ENCODE measurements around the gene EXD3. TPM values are rescaled to one million over a fixed set of nuclear protein-coding genes. Genes with fewer than 3 reads are reported as not detected.

EXD3 gene
- total and polyA plus RNA-seq, 2 of the 13 experiments (the other 11 are each of a cell fraction or from before 2014, with no cell fraction given), result 2.7 to 4.8 TPM

DNA sequence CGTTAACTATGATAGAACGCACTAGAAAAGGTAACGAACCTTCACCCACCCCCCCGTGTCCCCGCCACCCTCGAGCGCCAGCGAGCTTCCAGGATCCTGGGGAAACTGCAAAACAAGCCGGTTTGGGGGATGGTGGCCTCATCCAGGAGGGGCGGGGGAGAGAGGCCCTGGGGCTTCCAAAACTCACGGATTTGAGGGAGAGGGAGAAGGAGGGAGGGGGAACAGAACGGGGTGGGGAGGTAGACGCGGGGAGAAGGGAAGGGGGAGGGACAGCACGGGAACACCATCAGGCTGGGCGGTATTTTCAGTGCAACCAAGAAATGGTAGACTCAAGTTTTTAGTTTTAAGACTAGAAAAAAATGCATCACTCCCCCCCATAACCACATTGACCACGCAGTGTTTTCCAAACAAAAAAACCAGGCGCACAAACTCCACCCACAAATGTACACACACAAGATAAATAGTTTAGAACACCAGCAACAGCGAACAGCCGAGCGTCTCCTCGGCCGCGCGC lies 122.3 kb downstream of the EXD3 start (continued):
- TF ChIP-seq, protein P1, sequence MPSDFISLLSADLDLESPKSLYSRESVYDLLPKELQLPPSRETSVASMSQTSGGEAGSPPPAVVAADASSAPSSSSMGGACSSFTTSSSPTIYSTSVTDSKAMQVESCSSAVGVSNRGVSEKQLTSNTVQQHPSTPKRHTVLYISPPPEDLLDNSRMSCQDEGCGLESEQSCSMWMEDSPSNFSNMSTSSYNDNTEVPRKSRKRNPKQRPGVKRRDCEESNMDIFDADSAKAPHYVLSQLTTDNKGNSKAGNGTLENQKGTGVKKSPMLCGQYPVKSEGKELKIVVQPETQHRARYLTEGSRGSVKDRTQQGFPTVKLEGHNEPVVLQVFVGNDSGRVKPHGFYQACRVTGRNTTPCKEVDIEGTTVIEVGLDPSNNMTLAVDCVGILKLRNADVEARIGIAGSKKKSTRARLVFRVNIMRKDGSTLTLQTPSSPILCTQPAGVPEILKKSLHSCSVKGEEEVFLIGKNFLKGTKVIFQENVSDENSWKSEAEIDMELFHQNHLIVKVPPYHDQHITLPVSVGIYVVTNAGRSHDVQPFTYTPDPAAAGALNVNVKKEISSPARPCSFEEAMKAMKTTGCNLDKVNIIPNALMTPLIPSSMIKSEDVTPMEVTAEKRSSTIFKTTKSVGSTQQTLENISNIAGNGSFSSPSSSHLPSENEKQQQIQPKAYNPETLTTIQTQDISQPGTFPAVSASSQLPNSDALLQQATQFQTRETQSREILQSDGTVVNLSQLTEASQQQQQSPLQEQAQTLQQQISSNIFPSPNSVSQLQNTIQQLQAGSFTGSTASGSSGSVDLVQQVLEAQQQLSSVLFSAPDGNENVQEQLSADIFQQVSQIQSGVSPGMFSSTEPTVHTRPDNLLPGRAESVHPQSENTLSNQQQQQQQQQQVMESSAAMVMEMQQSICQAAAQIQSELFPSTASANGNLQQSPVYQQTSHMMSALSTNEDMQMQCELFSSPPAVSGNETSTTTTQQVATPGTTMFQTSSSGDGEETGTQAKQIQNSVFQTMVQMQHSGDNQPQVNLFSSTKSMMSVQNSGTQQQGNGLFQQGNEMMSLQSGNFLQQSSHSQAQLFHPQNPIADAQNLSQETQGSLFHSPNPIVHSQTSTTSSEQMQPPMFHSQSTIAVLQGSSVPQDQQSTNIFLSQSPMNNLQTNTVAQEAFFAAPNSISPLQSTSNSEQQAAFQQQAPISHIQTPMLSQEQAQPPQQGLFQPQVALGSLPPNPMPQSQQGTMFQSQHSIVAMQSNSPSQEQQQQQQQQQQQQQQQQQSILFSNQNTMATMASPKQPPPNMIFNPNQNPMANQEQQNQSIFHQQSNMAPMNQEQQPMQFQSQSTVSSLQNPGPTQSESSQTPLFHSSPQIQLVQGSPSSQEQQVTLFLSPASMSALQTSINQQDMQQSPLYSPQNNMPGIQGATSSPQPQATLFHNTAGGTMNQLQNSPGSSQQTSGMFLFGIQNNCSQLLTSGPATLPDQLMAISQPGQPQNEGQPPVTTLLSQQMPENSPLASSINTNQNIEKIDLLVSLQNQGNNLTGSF (CRISPR knock-in tag; IDR thresholded peaks at IDR 0.05), result no peak
- TF ChIP-seq NFIB (CRISPR knock-in tag; IDR thresholded peaks at IDR 0.05; ENCODE audit: borderline replicate concordance) (no peak), EP300 (IDR thresholded peaks at IDR 0.05; ENCODE audit: low read depth in 2 of 2, low read length in 2 of 2) (no peak), EP300 (CRISPR knock-in tag; IDR thresholded peaks at IDR 0.05; ENCODE audit: borderline replicate concordance) (no peak), SYNCRIP (IDR thresholded peaks at IDR 0.05; ENCODE audit: insufficient read depth, low read depth, low read length) (no peak), ZNF33B (CRISPR knock-in tag; IDR thresholded peaks at IDR 0.05) (no peak), MEIS2 (CRISPR knock-in tag; IDR thresholded peaks at IDR 0.05) (no peak), ZNF543 (CRISPR knock-in tag; IDR thresholded peaks at IDR 0.05) (no peak), XBP1 (CRISPR knock-in tag; IDR thresholded peaks at IDR 0.05) (no peak), SP5 (CRISPR knock-in tag; IDR thresholded peaks at IDR 0.05; ENCODE audit: borderline replicate concordance, low read depth) (peak; percentile 43; the same call in 1 of the 2 replicates), ZNF761 (CRISPR knock-in tag; conservative IDR thresholded peaks at IDR 0.05) (no peak), TCF7L2 (IDR thresholded peaks at IDR 0.05; ENCODE audit: low read depth, low read length) (no peak)
- TF ChIP-seq, protein P2, sequence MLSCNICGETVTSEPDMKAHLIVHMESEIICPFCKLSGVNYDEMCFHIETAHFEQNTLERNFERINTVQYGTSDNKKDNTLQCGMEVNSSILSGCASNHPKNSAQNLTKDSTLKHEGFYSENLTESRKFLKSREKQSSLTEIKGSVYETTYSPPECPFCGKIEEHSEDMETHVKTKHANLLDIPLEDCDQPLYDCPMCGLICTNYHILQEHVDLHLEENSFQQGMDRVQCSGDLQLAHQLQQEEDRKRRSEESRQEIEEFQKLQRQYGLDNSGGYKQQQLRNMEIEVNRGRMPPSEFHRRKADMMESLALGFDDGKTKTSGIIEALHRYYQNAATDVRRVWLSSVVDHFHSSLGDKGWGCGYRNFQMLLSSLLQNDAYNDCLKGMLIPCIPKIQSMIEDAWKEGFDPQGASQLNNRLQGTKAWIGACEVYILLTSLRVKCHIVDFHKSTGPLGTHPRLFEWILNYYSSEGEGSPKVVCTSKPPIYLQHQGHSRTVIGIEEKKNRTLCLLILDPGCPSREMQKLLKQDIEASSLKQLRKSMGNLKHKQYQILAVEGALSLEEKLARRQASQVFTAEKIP (CRISPR knock-in tag; IDR thresholded peaks at IDR 0.05; ENCODE audit: borderline replicate concordance), result no peak
- TF ChIP-seq, protein P3, sequence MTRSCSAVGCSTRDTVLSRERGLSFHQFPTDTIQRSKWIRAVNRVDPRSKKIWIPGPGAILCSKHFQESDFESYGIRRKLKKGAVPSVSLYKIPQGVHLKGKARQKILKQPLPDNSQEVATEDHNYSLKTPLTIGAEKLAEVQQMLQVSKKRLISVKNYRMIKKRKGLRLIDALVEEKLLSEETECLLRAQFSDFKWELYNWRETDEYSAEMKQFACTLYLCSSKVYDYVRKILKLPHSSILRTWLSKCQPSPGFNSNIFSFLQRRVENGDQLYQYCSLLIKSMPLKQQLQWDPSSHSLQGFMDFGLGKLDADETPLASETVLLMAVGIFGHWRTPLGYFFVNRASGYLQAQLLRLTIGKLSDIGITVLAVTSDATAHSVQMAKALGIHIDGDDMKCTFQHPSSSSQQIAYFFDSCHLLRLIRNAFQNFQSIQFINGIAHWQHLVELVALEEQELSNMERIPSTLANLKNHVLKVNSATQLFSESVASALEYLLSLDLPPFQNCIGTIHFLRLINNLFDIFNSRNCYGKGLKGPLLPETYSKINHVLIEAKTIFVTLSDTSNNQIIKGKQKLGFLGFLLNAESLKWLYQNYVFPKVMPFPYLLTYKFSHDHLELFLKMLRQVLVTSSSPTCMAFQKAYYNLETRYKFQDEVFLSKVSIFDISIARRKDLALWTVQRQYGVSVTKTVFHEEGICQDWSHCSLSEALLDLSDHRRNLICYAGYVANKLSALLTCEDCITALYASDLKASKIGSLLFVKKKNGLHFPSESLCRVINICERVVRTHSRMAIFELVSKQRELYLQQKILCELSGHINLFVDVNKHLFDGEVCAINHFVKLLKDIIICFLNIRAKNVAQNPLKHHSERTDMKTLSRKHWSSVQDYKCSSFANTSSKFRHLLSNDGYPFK (CRISPR knock-in tag; IDR thresholded peaks at IDR 0.05; ENCODE audit: borderline replicate concordance), result no peak
- TF ChIP-seq, protein P4, sequence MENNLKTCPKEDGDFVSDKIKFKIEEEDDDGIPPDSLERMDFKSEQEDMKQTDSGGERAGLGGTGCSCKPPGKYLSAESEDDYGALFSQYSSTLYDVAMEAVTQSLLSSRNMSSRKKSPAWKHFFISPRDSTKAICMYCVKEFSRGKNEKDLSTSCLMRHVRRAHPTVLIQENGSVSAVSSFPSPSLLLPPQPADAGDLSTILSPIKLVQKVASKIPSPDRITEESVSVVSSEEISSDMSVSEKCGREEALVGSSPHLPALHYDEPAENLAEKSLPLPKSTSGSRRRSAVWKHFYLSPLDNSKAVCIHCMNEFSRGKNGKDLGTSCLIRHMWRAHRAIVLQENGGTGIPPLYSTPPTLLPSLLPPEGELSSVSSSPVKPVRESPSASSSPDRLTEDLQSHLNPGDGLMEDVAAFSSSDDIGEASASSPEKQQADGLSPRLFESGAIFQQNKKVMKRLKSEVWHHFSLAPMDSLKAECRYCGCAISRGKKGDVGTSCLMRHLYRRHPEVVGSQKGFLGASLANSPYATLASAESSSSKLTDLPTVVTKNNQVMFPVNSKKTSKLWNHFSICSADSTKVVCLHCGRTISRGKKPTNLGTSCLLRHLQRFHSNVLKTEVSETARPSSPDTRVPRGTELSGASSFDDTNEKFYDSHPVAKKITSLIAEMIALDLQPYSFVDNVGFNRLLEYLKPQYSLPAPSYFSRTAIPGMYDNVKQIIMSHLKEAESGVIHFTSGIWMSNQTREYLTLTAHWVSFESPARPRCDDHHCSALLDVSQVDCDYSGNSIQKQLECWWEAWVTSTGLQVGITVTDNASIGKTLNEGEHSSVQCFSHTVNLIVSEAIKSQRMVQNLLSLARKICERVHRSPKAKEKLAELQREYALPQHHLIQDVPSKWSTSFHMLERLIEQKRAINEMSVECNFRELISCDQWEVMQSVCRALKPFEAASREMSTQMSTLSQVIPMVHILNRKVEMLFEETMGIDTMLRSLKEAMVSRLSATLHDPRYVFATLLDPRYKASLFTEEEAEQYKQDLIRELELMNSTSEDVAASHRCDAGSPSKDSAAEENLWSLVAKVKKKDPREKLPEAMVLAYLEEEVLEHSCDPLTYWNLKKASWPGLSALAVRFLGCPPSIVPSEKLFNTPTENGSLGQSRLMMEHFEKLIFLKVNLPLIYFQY (CRISPR knock-in tag; IDR thresholded peaks at IDR 0.05; ENCODE audit: borderline replicate concordance), result no peak
